Heart left ventricle (tissue), 16 donors: Measurements from ENCODE around the gene EVC. TPM values are rescaled to one million over a fixed set of nuclear protein-coding genes. Genes with fewer than 3 reads are reported as not detected.

Experiments
- ATAC-seq, 4 donors: fragments of 200-7000 bp; cut with Tn5 transposase; one replicate each; pipeline ENCODE4 v1.9.1; 2020 to 2022; ENCODE audit warnings: moderate library complexity in 4 of 4, mild to moderate bottlenecking in 3 of 4, moderate number of reproducible peaks in 1 of 4
- DNase-seq, 5 donors: peaks; one replicate each; pipeline ENCODE4 v3.0.0-alpha.2; 2020
- H3K27ac ChIP-seq, 12 donors: fragments of 200-600 bp; sonication (generic) in 4 of 12; one replicate each; pipeline versions ENCODE4 v1.5.0 to v1.8.0; 2016 to 2022; ENCODE audit warnings: mild to moderate bottlenecking in 2 of 12
- H3K27me3 ChIP-seq, 9 donors: fragments of 200-600 bp; sonication (generic) in 2 of 9; one replicate each; pipeline versions ENCODE4 v1.5.1 to v1.8.0; 2016 to 2022; ENCODE audit warnings: mild to moderate bottlenecking in 3 of 9
- H3K36me3 ChIP-seq, 9 donors: fragments of 200-600 bp; sonication (generic) in 2 of 9; one replicate each; pipeline versions ENCODE4 v1.5.0 to v1.8.0; 2018 to 2022; ENCODE audit warnings: mild to moderate bottlenecking in 2 of 9
- H3K4me1 ChIP-seq, 12 donors: fragments of 200-600 bp; sonication (generic) in 4 of 12; one replicate each; pipeline versions ENCODE4 v1.5.0 to v1.8.0; 2016 to 2022; ENCODE audit warnings: mild to moderate bottlenecking in 3 of 12
- H3K4me3 ChIP-seq, 12 donors: fragments of 200-600 bp; sonication (generic) in 4 of 12; one replicate each; pipeline versions ENCODE4 v1.5.0 to v1.8.0; 2017 to 2022; ENCODE audit warnings: mild to moderate bottlenecking in 9 of 12, moderate library complexity in 4 of 12
- H3K9me3 ChIP-seq, 12 donors: fragments of 200-600 bp; sonication (generic) in 4 of 12; one replicate each; pipeline versions ENCODE4 v1.5.0 to v1.8.0; 2016 to 2022; ENCODE audit warnings: mild to moderate bottlenecking in 1 of 12
- POLR2A ChIP-seq, 2 donors: fragments of 450-650 bp; IDR thresholded peaks; one replicate each; pipeline ENCODE4 v1.6.1; 2017; ENCODE audit warnings: antibody characterized with exemption in 2 of 2, mild to moderate bottlenecking in 2 of 2, moderate library complexity in 2 of 2
- WGBS, 4 donors: extraction: QIAGEN DNeasy Blood & Tissue Kit in 2 of 4; methylation state at CpG; one replicate each; pipeline versions ENCODE4 v1.1.5 to v1.1.7; 2013 to 2018; 5-methylcytosine and 5-hydroxymethylcytosine counted together
- intact Hi-C, 10 donors: fragments of 100-400 bp; cut with DNase I; formaldehyde crosslinking; loops; one replicate each; pipeline versions ENCODE4 v1.11.1 to v1.14.2; 2022
- polyA plus RNA-seq, 2 donors: library from polyadenylated mRNA; stranded (reverse); fragments of 200-250 nt; gene quantifications; one replicate each; pipeline ENCODE4 v1.2.3, GENCODE V29; 2013
- total RNA-seq, 9 donors: library from RNA; depleted of rRNA in 2 of 9; stranded (reverse); fragments of >200 nt in 2 of 9; fragmentation: NEBNext Ultra II Directional in 3 of 9; extraction: Animal tissue kit (Norgen Biotek cat#: 25700) in 3 of 9; gene quantifications; one replicate each; pipeline versions ENCODE4 v1.1.0 to v1.2.4, GENCODE V29; 2016 to 2023
- TF ChIP-seq, protein P1 (sequence below), 12 donors: fragments of 200-600 bp; sonication (generic) in 4 of 12; IDR thresholded peaks; one replicate each; pipeline versions ENCODE4 v1.5.0 to v1.8.0; 2018 to 2022; ENCODE audit warnings: antibody characterized with exemption in 12 of 12, mild to moderate bottlenecking in 5 of 12
- donor health status: ischemic (EF 13 %, LVEDD 7.1; RV severe dilation, severe dysfunction).
- donor health status: healthy with polysubstance abuse.
- donor health status: DM: no; HTN: yes; CAD: no.
- donor health status: DM: no; HTN: no; CAD: no.
- donor health status: ischemic (EF 25% LVEDD 6.9; RV normal size, moderate dysfunction).
- donor health status: ischemic (EF 25% LVEDD 5.7; RV mildly dilated, moderate dysfunction).
- donor health status: healthy.
- donor health status: DM: yes; HTN: yes; CAD: no.
- donor health status: ischemic (EF 35%, LVEDD 5.7; RV mildly dilated, moderate dysfunction).
- donor health status: nonischemic (EF 11% LVEDD 7.7; RV severe dilation, severe dysfunction).
- donor health status: DM: yes; HTN: yes; CAD: no.
- donor health status: PGD.
- donor health status: ischemic (EF 29% LVEDD 5.4; RV normal size, mild dysfunction).
- donor health status: nonischemic (EF 23%, LVEDD 6.1; RV moderate dilation, normal function).

The EVC gene
- total and polyA plus RNA-seq, 11 donors = 2.4 to 11.3 (median 4.1) TPM

GRCh38 chr4:5789141-5789540, 78.1 kb downstream of the EVC start:
- Histone ChIP-seq H3K27ac (no peak overlapping the region), H3K4me3 (no peak overlapping the region), H3K36me3 (peaks cover 0 to 40% (median 6%) of the 10 kb centered on the region in 9 donors), H3K27me3 (no peaks in the 10 kb centered on the region), H3K4me1 (peaks cover 0 to 12% (median 0%) of the 10 kb centered on the region in 12 donors), H3K9me3 (no peaks in the 10 kb centered on the region)
- intact Hi-C loops = loop anchor here in 1 of 10 donors (10.0 kb wide), 1 partner anchor 384 kb away; no protein-coding TSS in a partner anchor
- 77 to 92% (median 88%) methylated on average over 5 of the region's 5 CpGs for WGBS, 4 donors
- peak in 1 of 5 donors; percentile 2 for DNase-seq
- TF ChIP-seq, protein P1, sequence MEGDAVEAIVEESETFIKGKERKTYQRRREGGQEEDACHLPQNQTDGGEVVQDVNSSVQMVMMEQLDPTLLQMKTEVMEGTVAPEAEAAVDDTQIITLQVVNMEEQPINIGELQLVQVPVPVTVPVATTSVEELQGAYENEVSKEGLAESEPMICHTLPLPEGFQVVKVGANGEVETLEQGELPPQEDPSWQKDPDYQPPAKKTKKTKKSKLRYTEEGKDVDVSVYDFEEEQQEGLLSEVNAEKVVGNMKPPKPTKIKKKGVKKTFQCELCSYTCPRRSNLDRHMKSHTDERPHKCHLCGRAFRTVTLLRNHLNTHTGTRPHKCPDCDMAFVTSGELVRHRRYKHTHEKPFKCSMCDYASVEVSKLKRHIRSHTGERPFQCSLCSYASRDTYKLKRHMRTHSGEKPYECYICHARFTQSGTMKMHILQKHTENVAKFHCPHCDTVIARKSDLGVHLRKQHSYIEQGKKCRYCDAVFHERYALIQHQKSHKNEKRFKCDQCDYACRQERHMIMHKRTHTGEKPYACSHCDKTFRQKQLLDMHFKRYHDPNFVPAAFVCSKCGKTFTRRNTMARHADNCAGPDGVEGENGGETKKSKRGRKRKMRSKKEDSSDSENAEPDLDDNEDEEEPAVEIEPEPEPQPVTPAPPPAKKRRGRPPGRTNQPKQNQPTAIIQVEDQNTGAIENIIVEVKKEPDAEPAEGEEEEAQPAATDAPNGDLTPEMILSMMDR (IDR thresholded peaks at IDR 0.05) = no peak
- TF ChIP-seq POLR2A (IDR thresholded peaks at IDR 0.05) = no peak
- no peak for ATAC-seq

DNA sequence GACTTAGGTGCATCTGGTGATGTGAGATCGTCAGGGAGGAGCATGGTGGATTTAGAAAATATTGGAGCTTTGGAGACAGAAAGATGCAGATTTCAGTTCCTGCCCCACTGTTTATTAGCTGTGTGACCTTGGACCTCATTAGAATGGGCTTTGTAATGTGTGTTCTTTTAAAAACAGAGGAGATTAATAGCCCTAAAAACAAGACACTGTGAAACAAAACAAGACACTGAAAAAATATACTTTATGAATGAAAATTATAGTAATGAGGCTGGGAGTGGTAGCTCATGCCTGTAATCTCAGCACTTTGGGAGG, 79.5 kb downstream of the EVC start:
- intact Hi-C loops = loop anchor here in 4 of 10 donors (1.0 to 10.0 kb wide), 4 partner anchors 736 to 1306 kb away; partner anchors contain the start of gene STK32B (in 3 of the 4)
- peaks cover 0 to 9% (median 0%) of the 10 kb centered on the region in 12 donors for H3K4me1 ChIP-seq
- 42 to 64% (median 48%) methylated on average over 1 of the region's 1 CpG for WGBS, 4 donors
- ATAC-seq = no peak
- no peaks in the 10 kb centered on the region for H3K27me3 ChIP-seq
- DNase-seq = no peak
- no peaks in the 10 kb centered on the region for H3K9me3 ChIP-seq
- TF ChIP-seq POLR2A (IDR thresholded peaks at IDR 0.05) = no peak
- TF ChIP-seq, protein P1 (IDR thresholded peaks at IDR 0.05) = peak in 1 of 12 donors; percentile 3
- H3K27ac ChIP-seq = no peak overlapping the region
- peaks cover 0 to 48% (median 10%) of the 10 kb centered on the region in 9 donors for H3K36me3 ChIP-seq
- H3K4me3 ChIP-seq = no peak overlapping the region

- intact Hi-C loops = loop anchor here in 3 of 10 donors (5.0 to 10.0 kb wide), 3 partner anchors 737 to 1307 kb away; partner anchors contain the start of gene STK32B (in 3 of the 3)
- Histone ChIP-seq H3K4me3 (no peak overlapping the region), H3K27me3 (no peaks in the 10 kb centered on the region), H3K9me3 (no peaks in the 10 kb centered on the region), H3K27ac (no peak overlapping the region), H3K36me3 (peaks cover 0 to 56% (median 15%) of the 10 kb centered on the region in 9 donors), H3K4me1 (no peaks in the 10 kb centered on the region)
- ATAC-seq = no peak
- WGBS, 4 donors = 81 to 91% (median 90%) methylated on average over 3 of the region's 3 CpGs
- DNase-seq = no peak
- TF ChIP-seq POLR2A (IDR thresholded peaks at IDR 0.05) = no peak
- TF ChIP-seq, protein P1 (IDR thresholded peaks at IDR 0.05) = no peak
These were observed 80.7 kb downstream of the EVC start for GRCh38 chr4:5791654-5792053.

DNA sequence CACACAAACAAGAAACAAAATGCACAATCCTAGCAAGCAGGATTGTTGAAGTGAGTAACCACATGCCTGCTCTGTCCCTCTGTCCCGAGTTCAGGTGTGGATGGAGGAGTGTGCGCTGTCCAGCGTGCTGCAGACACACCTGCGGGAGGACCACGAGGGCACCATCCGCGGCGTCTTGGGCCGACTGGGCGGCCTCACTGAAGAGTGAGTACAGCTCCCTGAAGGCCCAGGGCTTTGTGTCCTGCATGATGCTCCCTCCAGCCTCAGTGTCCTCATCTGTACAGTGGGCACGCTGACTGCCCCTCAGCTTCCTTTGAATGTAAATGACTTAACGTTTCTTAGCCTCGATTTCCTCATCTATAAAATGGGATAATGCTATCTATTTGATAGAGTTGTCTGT, 82.5 kb downstream of the EVC start:
- Histone ChIP-seq H3K9me3 (no peaks in the 10 kb centered on the region), H3K36me3 (peaks cover 0 to 52% (median 8%) of the 10 kb centered on the region in 9 donors), H3K27ac (no peak overlapping the region), H3K27me3 (no peaks in the 10 kb centered on the region), H3K4me1 (peaks cover 0 to 3% (median 0%) of the 10 kb centered on the region in 12 donors), H3K4me3 (no peak overlapping the region)
- intact Hi-C loops = loop anchor here in 3 of 10 donors (5.0 to 10.0 kb wide), 3 partner anchors 739 to 1309 kb away; partner anchors contain the start of gene STK32B (in 3 of the 3)
- TF ChIP-seq, protein P1 (IDR thresholded peaks at IDR 0.05) = no peak
- no peak for TF ChIP-seq POLR2A (IDR thresholded peaks at IDR 0.05)
- ATAC-seq (no peak), DNase-seq (no peak)
- 91 to 94% (median 92%) methylated on average over 13 of the region's 13 CpGs for WGBS, 4 donors
